Kidney capillary endothelial cell (primary cell): ENCODE results near the gene BUD13.
"Not testable (repeated sequence)": the region's sequence is repeated elsewhere in the genome, so short reads cannot be mapped to it uniquely, and the experiment has no call there.

Source experiments
- DNase-seq: peaks from one replicate; pipeline ENCODE4 v3.0.0-alpha.2; 2018; ENCODE audit warnings: low spot score

The BUD13 gene

GRCh38 chr11:116792144-116792868, 19.5 kb upstream of the BUD13 start:
- DNase-seq = no peak

GRCh38 chr11:116791813-116792143, 19.0 kb upstream of the BUD13 start, which contains the start of gene APOA5:
TSS of gene APOA5 (minus strand) at chr11:116791879. CDS start at chr11:116791860, 19 bp downstream.
- DNase-seq = no peak

- DNase-seq = peak; percentile 74
Observed at GRCh38 chr11:116791002-116791812, 18.4 kb upstream of the BUD13 start.

- no peak for DNase-seq
Observed at GRCh38 chr11:116790167-116791001, 17.6 kb upstream of the BUD13 start.

- no peak for DNase-seq
Observed at GRCh38 chr11:116788975-116789374, 16.2 kb upstream of the BUD13 start.

GRCh38 chr11:116788534-116788933, 15.7 kb upstream of the BUD13 start:
- DNase-seq = no peak

- peak; percentile 59 for DNase-seq
Observed at GRCh38 chr11:116787786-116788486, 15.1 kb upstream of the BUD13 start, which contains the start of gene ZPR1. TSS of gene ZPR1 (minus strand) at chr11:116788023. CDS start at chr11:116787990, 33 bp downstream.

GRCh38 chr11:116787436-116787785, 14.6 kb upstream of the BUD13 start:
- no peak for DNase-seq

GRCh38 chr11:116786966-116787365, 14.2 kb upstream of the BUD13 start:
- DNase-seq = no peak

GRCh38 chr11:116786326-116786725, 13.5 kb upstream of the BUD13 start:
- DNase-seq = no peak

GRCh38 chr11:116782728-116783127, 9.9 kb upstream of the BUD13 start:
- DNase-seq = no peak

- no peak for DNase-seq
Observed at GRCh38 chr11:116778556-116778955, 5.8 kb upstream of the BUD13 start.

- DNase-seq = no peak
Observed at GRCh38 chr11:116777056-116777455, 4.3 kb upstream of the BUD13 start.

GRCh38 chr11:116776522-116776984, 3.8 kb upstream of the BUD13 start:
- no peak for DNase-seq

- DNase-seq = no peak
Observed at GRCh38 chr11:116775975-116776374, 3.2 kb upstream of the BUD13 start.

- DNase-seq = no peak
Observed at GRCh38 chr11:116774661-116775060, 1.9 kb upstream of the BUD13 start.

GRCh38 chr11:116773203-116774097, 663 bp upstream of the BUD13 start:
- no peak for DNase-seq

GRCh38 chr11:116771935-116772334, 852 bp downstream of the BUD13 start:
- no peak for DNase-seq

- DNase-seq = no peak
Observed at GRCh38 chr11:116762132-116762531, 10.7 kb downstream of the BUD13 start.

- not testable (repeated sequence) for DNase-seq
Observed at GRCh38 chr11:116756044-116756443, 16.7 kb downstream of the BUD13 start.
